Peyer's patch (tissue), 4 donors: ENCODE measurements around the gene COL20A1. TPM values are rescaled to one million over a fixed set of nuclear protein-coding genes. Genes with fewer than 3 reads are reported as not detected.

ENCODE experiments used
- DNase-seq, 3 donors: peaks; one replicate each; pipeline ENCODE4 v3.0.0-alpha.2; 2017 to 2019
- H3K27ac ChIP-seq, 4 donors: fragments of 200-600 bp; sonication (generic); one replicate each; pipeline ENCODE4 v1.5.1; 2016 to 2019
- H3K27me3 ChIP-seq, 2 donors: fragments of 200-600 bp; sonication (generic); one replicate each; pipeline ENCODE4 v1.5.1; 2019
- H3K36me3 ChIP-seq, 3 donors: fragments of 200-600 bp; sonication (generic); one replicate each; pipeline ENCODE4 v1.5.1; 2016 to 2019
- H3K4me1 ChIP-seq, 4 donors: fragments of 200-600 bp; sonication (generic); one replicate each; pipeline ENCODE4 v1.5.1; 2016 to 2019
- H3K4me3 ChIP-seq, 4 donors: fragments of 200-600 bp; sonication (generic); 1 replicate in 3 of 4; 2 replicates in 1 of 4; pipeline ENCODE4 v1.5.1; 2016 to 2019; ENCODE audit warnings: mild to moderate bottlenecking in 1 of 4
- H3K9me3 ChIP-seq, 4 donors: fragments of 200-600 bp; sonication (generic); one replicate each; pipeline ENCODE4 v1.5.1; 2016 to 2019; ENCODE audit warnings: mild to moderate bottlenecking in 1 of 4
- POLR2A ChIP-seq, 2 donors: fragments of 450-650 bp; IDR thresholded peaks; one replicate each; pipeline ENCODE4 v1.5.1; 2017; ENCODE audit warnings: antibody characterized with exemption in 2 of 2, mild to moderate bottlenecking in 2 of 2, moderate library complexity in 2 of 2
- total RNA-seq, 4 donors: library from RNA; depleted of rRNA; stranded (reverse); fragments of >200 nt; gene quantifications; one replicate each; pipeline ENCODE4 v1.1.0, GENCODE V29; 2016
- TF ChIP-seq, protein P1 (sequence below), 6 experiments: fragments of 450-650 bp in 4 of 6; fragments of 200-600 bp in 2 of 6; sonication (generic) in 1 of 6; IDR thresholded peaks; one replicate each; pipeline ENCODE4 v1.5.1; 2017 to 2019; ENCODE audit warnings: antibody characterized with exemption in 6 of 6, mild to moderate bottlenecking in 3 of 6, moderate library complexity in 1 of 6

COL20A1 gene
- total RNA-seq, 4 donors from 2014 or later = not detected

DNA sequence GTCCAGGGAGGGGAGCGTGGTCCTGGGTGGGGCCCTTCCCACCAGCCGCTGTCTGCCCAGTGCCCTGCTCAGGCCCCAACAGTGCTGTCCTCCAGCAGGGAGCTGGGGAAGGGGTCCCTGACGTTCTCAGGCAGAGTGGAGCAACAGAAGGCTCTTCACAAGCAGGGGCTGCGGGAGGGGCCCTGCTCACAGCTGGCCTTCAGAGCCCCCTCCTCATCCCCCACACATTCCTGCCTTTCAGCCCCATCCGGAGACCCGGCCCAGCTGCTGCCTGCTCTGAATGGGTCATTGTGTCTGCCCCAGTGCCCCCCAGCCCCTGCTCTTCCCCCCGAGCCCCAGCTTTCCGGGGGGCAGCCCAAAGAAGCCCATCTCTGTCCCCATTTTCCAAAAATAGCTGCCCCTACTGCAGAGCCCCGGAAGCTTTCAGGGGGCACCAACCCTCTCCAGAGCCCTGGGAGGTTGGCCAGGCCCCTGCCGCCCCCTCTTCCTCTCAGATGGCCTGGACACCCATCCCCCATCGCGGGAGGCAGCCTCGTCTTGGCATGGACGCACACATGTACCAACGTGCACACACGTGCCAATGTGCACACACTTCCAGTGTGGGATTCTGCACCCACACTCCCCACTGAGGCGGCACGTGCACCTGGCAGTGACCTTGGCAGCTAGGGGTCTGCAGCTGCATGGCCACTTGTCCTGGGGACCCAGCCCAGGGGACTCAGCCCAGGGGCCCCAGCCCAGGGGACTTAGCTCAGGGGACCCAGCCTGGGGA lies 3.7 kb downstream of the COL20A1 start:
- Histone ChIP-seq H3K27ac (no peak overlapping the region), H3K27me3 (peaks cover 0 to 4% of the 10 kb centered on the region in 2 donors), H3K9me3 (no peaks in the 10 kb centered on the region), H3K36me3 (no peaks in the 10 kb centered on the region), H3K4me1 (no peaks in the 10 kb centered on the region), H3K4me3 (no peak overlapping the region)
- DNase-seq = no peak
- TF ChIP-seq, protein P1, sequence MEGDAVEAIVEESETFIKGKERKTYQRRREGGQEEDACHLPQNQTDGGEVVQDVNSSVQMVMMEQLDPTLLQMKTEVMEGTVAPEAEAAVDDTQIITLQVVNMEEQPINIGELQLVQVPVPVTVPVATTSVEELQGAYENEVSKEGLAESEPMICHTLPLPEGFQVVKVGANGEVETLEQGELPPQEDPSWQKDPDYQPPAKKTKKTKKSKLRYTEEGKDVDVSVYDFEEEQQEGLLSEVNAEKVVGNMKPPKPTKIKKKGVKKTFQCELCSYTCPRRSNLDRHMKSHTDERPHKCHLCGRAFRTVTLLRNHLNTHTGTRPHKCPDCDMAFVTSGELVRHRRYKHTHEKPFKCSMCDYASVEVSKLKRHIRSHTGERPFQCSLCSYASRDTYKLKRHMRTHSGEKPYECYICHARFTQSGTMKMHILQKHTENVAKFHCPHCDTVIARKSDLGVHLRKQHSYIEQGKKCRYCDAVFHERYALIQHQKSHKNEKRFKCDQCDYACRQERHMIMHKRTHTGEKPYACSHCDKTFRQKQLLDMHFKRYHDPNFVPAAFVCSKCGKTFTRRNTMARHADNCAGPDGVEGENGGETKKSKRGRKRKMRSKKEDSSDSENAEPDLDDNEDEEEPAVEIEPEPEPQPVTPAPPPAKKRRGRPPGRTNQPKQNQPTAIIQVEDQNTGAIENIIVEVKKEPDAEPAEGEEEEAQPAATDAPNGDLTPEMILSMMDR (IDR thresholded peaks at IDR 0.05) = no peak
- no peak for TF ChIP-seq POLR2A (IDR thresholded peaks at IDR 0.05)

DNA sequence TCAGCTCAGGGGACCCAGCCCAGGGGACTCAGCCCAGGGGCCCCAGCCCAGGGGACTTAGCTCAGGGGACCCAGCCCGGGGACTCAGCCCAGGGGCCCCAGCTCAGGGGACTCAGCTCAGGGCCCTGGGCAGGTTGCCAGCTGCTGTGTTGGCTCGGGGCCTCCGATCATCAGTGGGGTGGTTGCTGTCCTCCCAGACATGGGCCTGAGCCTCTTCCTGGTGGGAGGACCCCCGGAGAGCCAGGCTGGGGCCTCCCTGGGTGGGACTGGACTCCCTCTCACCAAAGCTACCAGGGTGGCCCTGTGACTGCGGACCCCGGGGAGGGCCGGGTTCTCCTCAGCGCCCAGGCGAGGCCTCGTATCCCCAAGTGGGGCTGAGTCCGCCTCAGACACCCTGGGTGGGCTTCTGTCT lies 4.4 kb downstream of the COL20A1 start:
- Histone ChIP-seq H3K36me3 (no peaks in the 10 kb centered on the region), H3K4me3 (no peak overlapping the region), H3K27me3 (peaks cover 0 to 4% of the 10 kb centered on the region in 2 donors), H3K4me1 (no peaks in the 10 kb centered on the region), H3K27ac (no peak overlapping the region), H3K9me3 (no peaks in the 10 kb centered on the region)
- no peak for DNase-seq
- no peak for TF ChIP-seq POLR2A (IDR thresholded peaks at IDR 0.05)
- TF ChIP-seq, protein P1 (IDR thresholded peaks at IDR 0.05) = no peak

DNA sequence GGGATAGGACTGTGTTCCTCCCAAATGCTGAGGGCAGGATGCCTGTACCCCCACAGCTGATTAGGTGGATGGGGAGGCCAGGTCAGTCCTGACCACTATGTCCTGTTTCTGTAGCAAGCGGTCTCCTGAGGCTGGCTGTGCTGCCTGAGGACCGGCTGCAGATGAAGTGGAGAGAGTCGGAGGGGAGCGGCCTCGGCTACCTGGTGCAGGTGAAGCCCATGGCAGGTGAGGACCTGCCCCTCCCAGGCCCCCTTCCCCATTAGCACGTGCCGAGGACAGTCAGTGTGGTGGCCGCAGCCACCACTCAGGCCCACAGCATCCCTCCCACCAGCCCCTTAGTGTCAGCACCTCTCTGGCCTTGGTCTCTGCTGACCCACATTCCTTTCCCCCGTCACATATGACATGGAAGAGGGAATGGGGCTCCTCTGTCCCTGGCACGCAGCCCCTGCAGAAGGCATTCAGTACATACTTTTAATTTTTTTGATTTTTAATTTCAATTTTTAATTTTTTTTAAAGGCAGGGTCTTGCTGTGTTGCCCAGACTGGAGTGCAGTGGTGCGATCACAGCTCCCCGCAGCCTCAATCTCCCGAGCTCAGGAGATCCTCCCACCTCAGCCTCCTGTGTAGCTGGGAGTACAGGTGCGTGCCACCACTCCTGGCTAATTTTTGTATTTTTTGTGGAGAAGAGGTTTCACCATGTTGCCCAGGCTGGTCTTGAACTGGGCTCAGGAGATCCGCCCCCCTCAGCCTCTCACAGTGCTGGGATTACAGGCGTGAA lies 5.0 kb downstream of the COL20A1 start:
- Histone ChIP-seq H3K4me3 (no peak overlapping the region), H3K9me3 (no peaks in the 10 kb centered on the region), H3K4me1 (no peaks in the 10 kb centered on the region), H3K36me3 (no peaks in the 10 kb centered on the region), H3K27ac (no peak overlapping the region), H3K27me3 (peaks cover 0 to 4% of the 10 kb centered on the region in 2 donors)
- no peak for DNase-seq
- no peak for TF ChIP-seq POLR2A (IDR thresholded peaks at IDR 0.05)
- TF ChIP-seq, protein P1 (IDR thresholded peaks at IDR 0.05) = no peak

DNA sequence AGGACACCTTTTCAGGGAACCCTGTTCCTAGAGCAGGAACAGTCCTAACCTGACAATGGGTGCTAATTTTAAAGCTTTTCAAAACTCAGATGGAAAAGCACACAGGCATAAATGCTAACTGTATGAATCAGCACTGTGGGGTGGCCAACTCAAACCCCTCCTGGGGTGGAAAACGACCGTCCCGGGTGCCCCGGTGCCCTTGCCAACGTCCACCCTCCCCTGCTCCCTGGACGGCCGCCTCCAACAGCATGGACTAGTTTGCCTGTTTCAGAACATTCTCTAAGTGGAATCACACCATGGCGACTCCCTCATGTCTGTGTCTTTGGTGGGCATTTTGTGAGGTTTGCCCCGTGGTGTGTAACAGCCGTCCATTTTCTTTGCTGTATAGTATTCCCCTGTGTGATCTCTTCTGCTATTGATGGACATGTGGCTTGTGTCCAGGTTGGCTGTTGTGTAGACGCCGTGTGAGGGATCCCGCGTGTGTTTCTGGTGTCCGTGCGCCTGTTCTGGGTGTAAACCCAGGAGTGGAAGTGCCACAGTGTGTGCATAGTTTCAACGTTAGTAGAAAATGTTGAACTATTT lies 5.8 kb downstream of the COL20A1 start:
- no peak for DNase-seq
- H3K4me1 ChIP-seq = no peaks in the 10 kb centered on the region
- H3K4me3 ChIP-seq = no peak overlapping the region
- H3K36me3 ChIP-seq = no peaks in the 10 kb centered on the region
- H3K27ac ChIP-seq = no peak overlapping the region
- no peaks in the 10 kb centered on the region for H3K9me3 ChIP-seq
- peaks cover 0 to 4% of the 10 kb centered on the region in 2 donors for H3K27me3 ChIP-seq
- TF ChIP-seq POLR2A (IDR thresholded peaks at IDR 0.05) = no peak
- TF ChIP-seq, protein P1 (IDR thresholded peaks at IDR 0.05) = no peak

DNA sequence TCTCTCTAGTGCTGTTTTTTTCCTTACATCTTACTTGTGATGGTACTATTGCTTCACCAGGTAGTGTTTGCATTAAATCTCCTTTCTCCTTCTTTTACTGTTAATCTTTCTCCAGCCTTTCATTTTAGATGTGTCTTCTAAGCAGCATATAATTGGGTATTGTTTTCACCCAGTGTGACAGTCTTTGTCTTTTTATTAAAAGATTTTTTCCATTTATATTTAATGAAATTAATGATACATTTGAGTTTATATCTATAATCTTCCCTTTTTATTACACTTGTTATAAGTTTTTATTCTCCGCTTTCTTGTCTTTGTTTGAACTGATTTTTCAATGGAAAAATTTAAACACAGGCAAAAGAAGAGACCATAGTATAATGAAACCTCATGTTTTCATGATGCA lies 8.7 kb downstream of the COL20A1 start:
- H3K27ac ChIP-seq = no peak overlapping the region
- no peaks in the 10 kb centered on the region for H3K36me3 ChIP-seq
- no peak overlapping the region for H3K4me3 ChIP-seq
- DNase-seq = no peak
- TF ChIP-seq, protein P1 (IDR thresholded peaks at IDR 0.05) = no peak
- no peak for TF ChIP-seq POLR2A (IDR thresholded peaks at IDR 0.05)
- H3K27me3 ChIP-seq = no peaks in the 10 kb centered on the region
- no peaks in the 10 kb centered on the region for H3K9me3 ChIP-seq
- H3K4me1 ChIP-seq = no peaks in the 10 kb centered on the region
